T-helper 1 cell treated with Interleukin-12 subunit alpha and Interleukin-12 subunit beta and Interleukin-4 antibody, amounts not matched to agents 30 ng/mL and 1 ng/mL, for 36 hours (primary cell): ENCODE results near the gene S100A9. TPM values are rescaled to one million over a fixed set of nuclear protein-coding genes. Genes with fewer than 3 reads are reported as not detected.

ENCODE experiments used
- intact Hi-C: fragments of 100-400 bp; cut with micrococcal nuclease; formaldehyde crosslinking; loops from one replicate; pipeline ENCODE4 v1.15.1; 2024
- total RNA-seq: library from RNA; stranded (reverse); gene quantifications from 2 replicates; pipeline ENCODE4 v1.2.3, GENCODE V29; 2022

Gene S100A9
- total RNA-seq, 1 donor from 2014 or later = 2.4 TPM

- intact Hi-C loops = no loop called here
Measured at GRCh38 chr1:153389401-153389800, 31.7 kb downstream of the S100A9 start.

GRCh38 chr1:153389973-153390879 lies 32.6 kb downstream of the S100A9 start:
- intact Hi-C loops = no loop called here

GRCh38 chr1:153390938-153391710 lies 33.5 kb downstream of the S100A9 start, which contains the start of gene S100A8:
S100A8 (minus strand) TSS chr1:153391073; CDS start chr1:153390535, 538 bp downstream.
- intact Hi-C loops = no loop called here

GRCh38 chr1:153392258-153392657 lies 34.6 kb downstream of the S100A9 start:
- intact Hi-C loops = no loop called here

GRCh38 chr1:153392822-153393221 lies 35.2 kb downstream of the S100A9 start:
- intact Hi-C loops = no loop called here

- intact Hi-C loops = no loop called here
Measured at GRCh38 chr1:153393926-153394325, 36.3 kb downstream of the S100A9 start.

GRCh38 chr1:153394391-153394790 lies 36.7 kb downstream of the S100A9 start:
- intact Hi-C loops = no loop called here

- intact Hi-C loops = no loop called here
Measured at GRCh38 chr1:153395136-153395685, 37.6 kb downstream of the S100A9 start.

GRCh38 chr1:153395776-153396175 lies 38.1 kb downstream of the S100A9 start:
- intact Hi-C loops = no loop called here

GRCh38 chr1:153396461-153396860 lies 38.8 kb downstream of the S100A9 start:
- intact Hi-C loops = no loop called here

GRCh38 chr1:153397051-153397923 lies 39.6 kb downstream of the S100A9 start:
- intact Hi-C loops = no loop called here

GRCh38 chr1:153397924-153398651 lies 40.4 kb downstream of the S100A9 start:
- intact Hi-C loops = no loop called here

GRCh38 chr1:153399401-153400055 lies 41.9 kb downstream of the S100A9 start:
- intact Hi-C loops = no loop called here

- intact Hi-C loops = no loop called here
Measured at GRCh38 chr1:153400244-153400643, 42.6 kb downstream of the S100A9 start.

- intact Hi-C loops = no loop called here
Measured at GRCh38 chr1:153401461-153401860, 43.8 kb downstream of the S100A9 start.

GRCh38 chr1:153402226-153402625 lies 44.6 kb downstream of the S100A9 start:
- intact Hi-C loops = no loop called here

GRCh38 chr1:153403421-153404085 lies 45.9 kb downstream of the S100A9 start:
- intact Hi-C loops = loop anchor here (1.0 kb wide), 1 partner anchor 51 kb away; no protein-coding TSS in a partner anchor

GRCh38 chr1:153404086-153404635 lies 46.5 kb downstream of the S100A9 start:
- intact Hi-C loops = loop anchor here (1.0 kb wide), 1 partner anchor 52 kb away; no protein-coding TSS in a partner anchor

- intact Hi-C loops = loop anchor here (1.0 kb wide), 1 partner anchor 52 kb away; no protein-coding TSS in a partner anchor
Measured at GRCh38 chr1:153404768-153405167, 47.1 kb downstream of the S100A9 start.
